ENCODE data around the gene ABCB10.
"Not testable (repeated sequence)": the region's sequence is repeated elsewhere in the genome, so short reads cannot be mapped to it uniquely, and the experiment has no call there.

GRCh38 chr1:229511625-229512024, 46.9 kb downstream of the ABCB10 start:
- not testable (repeated sequence) for TF ChIP-seq EP300, CTCF, POLR2A, POLR2AphosphoS5 (IDR thresholded peaks at IDR 0.05)

Measured in gastroesophageal sphincter (tissue), 3 donors.